ENCODE results near the gene SIGLEC12.
"Not testable (repeated sequence)": the region's sequence is repeated elsewhere in the genome, so short reads cannot be mapped to it uniquely, and the experiment has no call there.

The SIGLEC12 gene

DNA sequence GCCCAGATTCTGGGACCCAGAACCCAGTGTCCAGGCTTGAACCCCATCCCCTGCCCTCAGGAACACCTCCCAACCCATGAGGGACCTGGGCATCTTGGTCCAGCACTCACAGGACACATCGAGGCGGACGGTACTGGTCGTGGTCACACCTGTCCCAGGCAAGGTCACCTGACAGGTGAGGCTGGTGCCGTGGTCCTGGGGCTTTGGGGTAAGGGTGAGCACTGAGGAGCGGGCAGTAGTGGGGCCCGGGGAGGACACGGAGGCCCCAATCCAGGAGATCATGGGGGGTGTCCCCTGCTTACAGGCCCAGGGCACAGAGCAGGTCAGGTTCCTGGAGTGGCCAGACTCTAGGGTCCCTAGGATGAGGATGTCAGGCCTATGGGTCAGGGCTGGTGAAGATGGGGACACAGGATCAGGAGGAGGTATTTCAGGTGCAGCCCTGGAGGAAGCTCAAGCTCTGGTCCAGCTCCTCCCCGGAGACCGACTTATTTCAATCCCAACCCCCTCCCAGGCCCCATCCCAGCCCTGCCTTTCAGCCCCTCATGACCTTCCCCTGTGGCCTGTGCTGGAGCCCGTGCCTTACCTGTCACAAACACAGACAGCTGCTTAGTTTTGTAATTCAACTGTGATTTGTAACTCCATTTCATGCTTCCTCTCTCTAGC lies 44.1 kb downstream of the SIGLEC12 start:
- TF ChIP-seq, protein P1, sequence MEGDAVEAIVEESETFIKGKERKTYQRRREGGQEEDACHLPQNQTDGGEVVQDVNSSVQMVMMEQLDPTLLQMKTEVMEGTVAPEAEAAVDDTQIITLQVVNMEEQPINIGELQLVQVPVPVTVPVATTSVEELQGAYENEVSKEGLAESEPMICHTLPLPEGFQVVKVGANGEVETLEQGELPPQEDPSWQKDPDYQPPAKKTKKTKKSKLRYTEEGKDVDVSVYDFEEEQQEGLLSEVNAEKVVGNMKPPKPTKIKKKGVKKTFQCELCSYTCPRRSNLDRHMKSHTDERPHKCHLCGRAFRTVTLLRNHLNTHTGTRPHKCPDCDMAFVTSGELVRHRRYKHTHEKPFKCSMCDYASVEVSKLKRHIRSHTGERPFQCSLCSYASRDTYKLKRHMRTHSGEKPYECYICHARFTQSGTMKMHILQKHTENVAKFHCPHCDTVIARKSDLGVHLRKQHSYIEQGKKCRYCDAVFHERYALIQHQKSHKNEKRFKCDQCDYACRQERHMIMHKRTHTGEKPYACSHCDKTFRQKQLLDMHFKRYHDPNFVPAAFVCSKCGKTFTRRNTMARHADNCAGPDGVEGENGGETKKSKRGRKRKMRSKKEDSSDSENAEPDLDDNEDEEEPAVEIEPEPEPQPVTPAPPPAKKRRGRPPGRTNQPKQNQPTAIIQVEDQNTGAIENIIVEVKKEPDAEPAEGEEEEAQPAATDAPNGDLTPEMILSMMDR (IDR thresholded peaks at IDR 0.05; ENCODE audit: low read depth, low read length, missing control alignments), result no peak
- no peak overlapping the region for H3K4me3 ChIP-seq (ENCODE audit: low read depth, low read length)
- in situ Hi-C loops (cut with HindIII; ENCODE audit: low sequenced_read_pairs), result no loop called here
- DNase-seq (ENCODE audit: low read depth), result no peak

DNA sequence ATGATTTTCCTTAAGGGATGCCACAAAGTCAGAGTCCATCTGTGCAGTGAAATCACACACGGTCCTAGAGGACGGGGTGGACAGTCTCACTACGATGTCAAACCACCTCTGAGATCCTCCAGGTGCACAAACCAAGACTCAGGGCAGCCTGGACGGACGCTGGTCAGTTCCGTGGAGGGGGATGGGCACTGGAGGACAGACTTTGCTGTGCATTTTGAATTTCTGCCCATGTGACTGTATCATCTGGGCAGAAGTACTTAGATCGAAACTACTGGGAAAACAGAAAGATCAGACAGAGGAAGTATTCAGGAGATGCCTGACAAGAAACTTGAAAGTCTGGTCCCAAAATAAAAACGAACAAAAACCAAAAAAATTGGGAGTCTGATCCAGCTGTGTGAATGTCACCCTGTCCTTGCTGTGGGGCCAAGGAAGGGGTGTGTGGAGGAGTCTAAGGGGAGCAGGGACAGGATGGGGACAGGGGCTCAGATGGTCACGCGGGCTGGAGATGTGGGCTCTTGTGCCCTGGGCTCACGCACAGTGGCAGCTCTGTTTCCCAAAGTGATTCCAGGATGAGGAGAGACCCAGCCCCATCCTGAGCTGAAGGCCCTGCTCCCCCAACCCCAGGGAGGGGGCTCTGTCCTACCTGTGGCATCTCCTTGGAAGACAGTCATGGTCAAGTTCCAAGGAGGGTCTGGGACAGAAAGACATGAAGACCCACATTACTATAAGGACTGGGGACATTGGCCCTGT lies 44.9 kb downstream of the SIGLEC12 start:
- H3K4me3 ChIP-seq (ENCODE audit: low read depth, low read length), result no peak overlapping the region
- DNase-seq (ENCODE audit: low read depth), result no peak
- in situ Hi-C loops (cut with HindIII; ENCODE audit: low sequenced_read_pairs), result no loop called here
- TF ChIP-seq, protein P1 (IDR thresholded peaks at IDR 0.05; ENCODE audit: low read depth, low read length, missing control alignments), result no peak

DNA sequence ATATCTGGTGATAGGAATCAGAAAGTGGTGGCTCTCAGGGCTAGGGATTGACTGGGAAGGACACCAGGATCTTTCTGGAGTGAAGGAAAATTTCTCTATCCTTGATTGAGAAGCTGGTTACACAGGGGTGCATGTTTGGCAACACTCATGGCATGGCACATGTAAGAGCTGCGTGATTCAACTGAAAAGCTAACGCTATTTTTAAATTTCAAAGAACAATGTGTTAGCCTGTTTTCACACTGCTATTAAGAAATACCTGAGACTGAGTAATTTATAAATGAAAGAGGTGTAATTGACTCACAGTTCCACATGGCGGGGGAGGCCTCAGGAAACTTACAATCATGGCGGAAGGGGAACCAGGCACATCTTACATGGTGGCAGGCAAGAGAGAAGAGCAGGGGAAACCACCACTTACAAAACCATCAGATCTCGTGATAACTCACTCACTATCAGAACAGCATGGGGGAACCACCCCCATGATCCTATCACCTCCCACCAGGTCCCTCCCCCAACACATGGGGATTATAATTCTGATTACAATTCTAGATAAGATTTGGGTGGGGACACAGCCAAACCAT lies 50.8 kb downstream of the SIGLEC12 start:
- in situ Hi-C loops (cut with HindIII; ENCODE audit: low sequenced_read_pairs), result no loop called here
- TF ChIP-seq, protein P1 (IDR thresholded peaks at IDR 0.05; ENCODE audit: low read depth, low read length, missing control alignments), result no peak
- DNase-seq (ENCODE audit: low read depth), result no peak
- no peak overlapping the region for H3K4me3 ChIP-seq (ENCODE audit: low read depth, low read length)

DNA sequence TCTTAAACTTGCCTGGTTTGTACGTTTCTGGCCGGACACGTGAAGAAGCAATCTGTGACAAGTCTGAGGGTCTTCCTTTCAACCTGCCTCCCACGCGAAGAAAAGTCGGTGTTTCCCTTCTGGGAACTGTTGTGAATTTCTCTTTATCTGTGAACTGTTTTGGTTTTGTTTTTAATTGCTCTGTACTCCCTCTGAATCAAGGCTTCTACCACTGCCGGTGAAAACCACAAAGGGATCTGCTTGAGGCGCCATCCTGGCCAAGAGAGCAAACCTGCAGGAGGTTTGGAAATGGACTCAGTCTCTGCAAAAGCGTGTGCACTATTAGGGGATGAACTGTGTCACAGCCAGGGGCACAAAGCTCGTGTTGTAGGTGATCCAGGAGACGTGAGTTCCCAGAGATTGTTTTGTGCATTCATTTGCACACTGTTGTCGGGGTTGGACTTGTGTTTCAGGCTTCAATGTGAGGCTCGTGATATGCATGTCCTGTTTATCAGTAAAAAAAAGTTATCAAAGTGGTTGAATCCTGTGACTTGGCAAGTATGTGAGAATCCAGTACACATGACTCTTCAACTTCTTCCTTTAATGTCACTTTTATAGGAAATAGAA lies 53.1 kb downstream of the SIGLEC12 start:
- DNase-seq (ENCODE audit: low read depth), result no peak
- in situ Hi-C loops (cut with HindIII; ENCODE audit: low sequenced_read_pairs), result no loop called here
- TF ChIP-seq, protein P1 (IDR thresholded peaks at IDR 0.05; ENCODE audit: low read depth, low read length, missing control alignments), result no peak
- no peak overlapping the region for H3K4me3 ChIP-seq (ENCODE audit: low read depth, low read length)

DNA sequence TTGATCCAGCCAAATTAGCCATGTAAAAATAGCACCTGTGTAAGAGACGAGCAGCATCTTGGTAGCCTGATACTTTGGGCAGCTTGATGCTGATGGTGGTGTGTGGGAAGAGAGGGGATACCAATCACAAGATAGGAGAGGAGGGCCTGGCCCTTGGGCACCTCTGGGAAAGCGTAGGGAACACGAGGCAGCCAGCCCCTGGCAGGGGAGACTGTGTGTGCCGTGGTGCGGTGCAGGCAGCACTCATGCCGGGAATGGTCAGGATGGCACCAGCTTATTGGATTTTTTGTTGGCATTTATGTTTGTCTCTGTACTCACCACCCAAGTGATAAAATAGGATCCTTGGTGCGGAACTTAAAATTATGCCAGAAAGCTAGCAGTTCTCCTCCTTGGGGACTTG lies 53.6 kb downstream of the SIGLEC12 start:
- no peak overlapping the region for H3K4me3 ChIP-seq (ENCODE audit: low read depth, low read length)
- in situ Hi-C loops (cut with HindIII; ENCODE audit: low sequenced_read_pairs), result no loop called here
- no peak for DNase-seq (ENCODE audit: low read depth)
- TF ChIP-seq, protein P1 (IDR thresholded peaks at IDR 0.05; ENCODE audit: low read depth, low read length, missing control alignments), result no peak

DNA sequence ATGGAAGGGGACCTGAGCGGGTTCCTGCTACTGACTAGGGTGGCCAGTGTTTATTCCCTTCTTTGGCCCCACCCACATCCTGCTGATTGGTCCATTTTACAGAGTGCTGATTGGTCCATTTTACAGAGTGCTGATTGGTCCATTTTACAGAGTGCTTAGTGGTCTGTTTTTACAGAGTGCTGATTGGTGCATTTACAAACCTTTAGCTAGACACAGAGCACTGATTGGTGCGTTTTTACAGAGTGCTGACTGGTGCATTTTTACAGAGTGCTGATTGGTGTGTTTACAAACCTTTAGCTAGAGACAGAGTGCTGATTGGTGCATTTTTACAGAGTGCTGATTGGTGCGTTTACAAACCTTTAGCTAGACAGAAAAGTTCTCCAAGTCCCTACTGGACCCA lies 54.1 kb downstream of the SIGLEC12 start:
- H3K4me3 ChIP-seq (ENCODE audit: low read depth, low read length); DNase-seq (ENCODE audit: low read depth); in situ Hi-C loops (cut with HindIII; ENCODE audit: low sequenced_read_pairs): not testable (repeated sequence)
